ENCODE results near the gene FERMT3. TPM values are rescaled to one million over a fixed set of nuclear protein-coding genes. Genes with fewer than 3 reads are reported as not detected.

Gene FERMT3
- total RNA-seq, 4 donors from 2014 or later: 4.7 to 22.2 (median 8.2) TPM

GRCh38 chr11:64253481-64253880 is 47.0 kb downstream of the FERMT3 start:
- Histone ChIP-seq H3K4me3 (no peak overlapping the region), H3K27me3 (no peaks in the 10 kb centered on the region), H3K4me1 (peaks cover 33% of the 10 kb centered on the region), H3K36me3 (peaks cover 41% of the 10 kb centered on the region), H3K9me3 (no peaks in the 10 kb centered on the region), H3K27ac (no peak overlapping the region)
- TF ChIP-seq POLR2AphosphoS5 (IDR thresholded peaks at IDR 0.05) (no peak), EP300 (IDR thresholded peaks at IDR 0.05) (no peak), POLR2A (IDR thresholded peaks at IDR 0.05) (no peak)
- TF ChIP-seq, protein P1, sequence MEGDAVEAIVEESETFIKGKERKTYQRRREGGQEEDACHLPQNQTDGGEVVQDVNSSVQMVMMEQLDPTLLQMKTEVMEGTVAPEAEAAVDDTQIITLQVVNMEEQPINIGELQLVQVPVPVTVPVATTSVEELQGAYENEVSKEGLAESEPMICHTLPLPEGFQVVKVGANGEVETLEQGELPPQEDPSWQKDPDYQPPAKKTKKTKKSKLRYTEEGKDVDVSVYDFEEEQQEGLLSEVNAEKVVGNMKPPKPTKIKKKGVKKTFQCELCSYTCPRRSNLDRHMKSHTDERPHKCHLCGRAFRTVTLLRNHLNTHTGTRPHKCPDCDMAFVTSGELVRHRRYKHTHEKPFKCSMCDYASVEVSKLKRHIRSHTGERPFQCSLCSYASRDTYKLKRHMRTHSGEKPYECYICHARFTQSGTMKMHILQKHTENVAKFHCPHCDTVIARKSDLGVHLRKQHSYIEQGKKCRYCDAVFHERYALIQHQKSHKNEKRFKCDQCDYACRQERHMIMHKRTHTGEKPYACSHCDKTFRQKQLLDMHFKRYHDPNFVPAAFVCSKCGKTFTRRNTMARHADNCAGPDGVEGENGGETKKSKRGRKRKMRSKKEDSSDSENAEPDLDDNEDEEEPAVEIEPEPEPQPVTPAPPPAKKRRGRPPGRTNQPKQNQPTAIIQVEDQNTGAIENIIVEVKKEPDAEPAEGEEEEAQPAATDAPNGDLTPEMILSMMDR (IDR thresholded peaks at IDR 0.05): no peak
- no peak for DNase-seq (ENCODE audit: low spot score in 2 of 2)
- WGBS: 52% methylated on average over 2 of the region's 5 CpGs

DNA sequence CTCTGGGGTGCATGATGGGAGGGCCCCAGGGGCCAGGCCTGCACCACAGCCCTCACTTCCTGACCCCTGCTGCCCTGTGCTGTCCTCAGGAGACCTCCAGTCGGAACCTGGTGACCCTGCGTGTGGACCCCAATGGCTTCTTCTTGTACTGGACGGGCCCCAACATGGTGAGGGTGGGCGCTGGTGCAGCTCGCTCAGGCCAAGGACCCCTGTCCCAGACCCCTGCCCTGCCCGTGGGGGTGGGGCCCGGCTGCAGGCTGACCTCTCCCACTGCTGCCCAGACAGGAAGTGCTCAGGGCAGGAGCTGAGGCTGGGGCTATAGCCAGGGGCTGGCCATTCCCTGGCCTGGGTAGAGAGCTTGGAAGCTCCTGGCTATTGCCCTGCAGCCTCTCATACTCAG is 47.8 kb downstream of the FERMT3 start:
- Histone ChIP-seq H3K4me1 (peaks cover 33% of the 10 kb centered on the region), H3K27me3 (no peaks in the 10 kb centered on the region), H3K9me3 (no peaks in the 10 kb centered on the region), H3K36me3 (peaks cover 50% of the 10 kb centered on the region), H3K27ac (no peak overlapping the region), H3K4me3 (no peak overlapping the region)
- 80% methylated on average over 1 of the region's 7 CpGs for WGBS
- DNase-seq (ENCODE audit: low spot score in 2 of 2): no peak
- TF ChIP-seq EP300 (IDR thresholded peaks at IDR 0.05): no peak
- no peak for TF ChIP-seq POLR2AphosphoS5 (IDR thresholded peaks at IDR 0.05)
- TF ChIP-seq, protein P1 (IDR thresholded peaks at IDR 0.05): no peak
- TF ChIP-seq POLR2A (IDR thresholded peaks at IDR 0.05): no peak

DNA sequence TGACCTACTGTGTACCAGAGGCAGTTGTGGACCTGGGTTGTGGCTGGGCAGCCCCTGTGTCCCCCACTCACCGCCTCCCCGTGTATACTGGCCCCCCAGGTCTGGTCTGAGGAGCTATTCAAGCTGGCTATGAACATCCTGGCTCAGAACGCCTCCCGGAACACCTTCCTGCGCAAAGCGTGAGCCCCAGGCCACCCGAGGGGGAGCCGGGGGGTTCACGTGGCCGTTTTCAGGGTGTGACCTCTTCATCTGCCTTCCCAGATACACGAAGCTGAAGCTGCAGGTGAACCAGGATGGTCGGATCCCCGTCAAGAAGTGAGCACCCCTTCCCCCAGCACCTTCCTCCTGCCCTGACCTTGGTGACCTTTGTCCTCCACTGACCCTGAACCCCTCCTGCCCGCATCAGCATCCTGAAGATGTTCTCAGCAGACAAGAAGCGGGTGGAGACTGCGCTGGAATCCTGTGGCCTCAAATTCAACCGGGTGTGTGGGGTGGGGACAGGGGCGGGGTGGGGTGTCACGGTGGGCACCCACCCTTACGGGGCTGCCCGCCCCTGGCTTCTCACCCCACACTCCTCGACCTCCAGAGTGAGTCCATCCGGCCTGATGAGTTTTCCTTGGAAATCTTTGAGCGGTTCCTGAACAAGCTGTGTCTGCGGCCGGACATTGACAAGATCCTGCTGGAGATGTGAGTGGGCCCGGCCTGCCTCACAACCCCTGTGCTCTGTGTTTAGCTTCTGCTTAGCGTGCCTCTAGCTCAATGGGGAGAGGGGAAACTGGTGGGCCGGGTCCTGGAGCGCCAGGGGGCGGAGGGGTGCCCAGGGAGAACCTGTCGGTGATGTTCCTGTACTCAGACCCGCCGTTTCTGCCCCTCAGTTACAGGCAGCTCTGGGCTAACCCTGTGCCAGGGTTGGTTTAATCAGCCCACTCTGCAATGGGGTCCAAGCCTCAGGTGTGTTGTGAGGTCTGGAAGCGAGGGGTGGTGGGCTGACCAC is 48.9 kb downstream of the FERMT3 start:
- no peak overlapping the region for H3K27ac ChIP-seq
- no peak overlapping the region for H3K4me3 ChIP-seq
- H3K27me3 ChIP-seq: no peaks in the 10 kb centered on the region
- H3K4me1 ChIP-seq: peaks cover 32% of the 10 kb centered on the region
- H3K9me3 ChIP-seq: no peaks in the 10 kb centered on the region
- 91% methylated on average over 17 of the region's 35 CpGs for WGBS
- TF ChIP-seq POLR2AphosphoS5 (IDR thresholded peaks at IDR 0.05) (no peak), EP300 (IDR thresholded peaks at IDR 0.05) (no peak), POLR2A (IDR thresholded peaks at IDR 0.05) (no peak)
- TF ChIP-seq, protein P1 (IDR thresholded peaks at IDR 0.05): no peak
- no peak for DNase-seq (ENCODE audit: low spot score in 2 of 2)
- H3K36me3 ChIP-seq: peaks cover 61% of the 10 kb centered on the region

- no peaks in the 10 kb centered on the region for H3K27me3 ChIP-seq
- DNase-seq (ENCODE audit: low spot score in 2 of 2): no peak
- no peak overlapping the region for H3K27ac ChIP-seq
- 30% methylated on average over 2 of the region's 15 CpGs for WGBS
- H3K36me3 ChIP-seq: peaks cover 66% of the 10 kb centered on the region
- peaks cover 24% of the 10 kb centered on the region for H3K4me1 ChIP-seq
- H3K9me3 ChIP-seq: no peaks in the 10 kb centered on the region
- TF ChIP-seq POLR2A (IDR thresholded peaks at IDR 0.05) (no peak), EP300 (IDR thresholded peaks at IDR 0.05) (no peak)
- TF ChIP-seq, protein P1 (IDR thresholded peaks at IDR 0.05): no peak
- no peak overlapping the region for H3K4me3 ChIP-seq
These were observed 49.8 kb downstream of the FERMT3 start for GRCh38 chr11:64256300-64256699.

- DNase-seq (ENCODE audit: low spot score in 2 of 2): no peak
- no peak for TF ChIP-seq EP300 (IDR thresholded peaks at IDR 0.05)
- TF ChIP-seq, protein P1 (IDR thresholded peaks at IDR 0.05): no peak
- TF ChIP-seq POLR2AphosphoS5 (IDR thresholded peaks at IDR 0.05): no peak
- no peak for TF ChIP-seq POLR2A (IDR thresholded peaks at IDR 0.05)
- Histone ChIP-seq H3K4me1 (peaks cover 7% of the 10 kb centered on the region), H3K9me3 (no peaks in the 10 kb centered on the region), H3K27me3 (no peaks in the 10 kb centered on the region), H3K36me3 (peaks cover 86% of the 10 kb centered on the region), H3K27ac (no peak overlapping the region), H3K4me3 (no peak overlapping the region)
- WGBS: 90% methylated on average over 13 of the region's 24 CpGs
These were observed 51.8 kb downstream of the FERMT3 start for GRCh38 chr11:64258356-64258755.
